NOMO-1 (cell line): ENCODE data around the gene FAM83F.
A peak's percentile ranks its signal among the peaks of the same experiment; 100 is the strongest.

ENCODE experiments used
- DNase-seq, 2 experiments: peaks; one replicate each; lab custom pipeline; 2025; ENCODE audit not compliant: unreplicated experiment in 2 of 2; lab: John Stamatoyannopoulos, UW

The FAM83F gene

DNA sequence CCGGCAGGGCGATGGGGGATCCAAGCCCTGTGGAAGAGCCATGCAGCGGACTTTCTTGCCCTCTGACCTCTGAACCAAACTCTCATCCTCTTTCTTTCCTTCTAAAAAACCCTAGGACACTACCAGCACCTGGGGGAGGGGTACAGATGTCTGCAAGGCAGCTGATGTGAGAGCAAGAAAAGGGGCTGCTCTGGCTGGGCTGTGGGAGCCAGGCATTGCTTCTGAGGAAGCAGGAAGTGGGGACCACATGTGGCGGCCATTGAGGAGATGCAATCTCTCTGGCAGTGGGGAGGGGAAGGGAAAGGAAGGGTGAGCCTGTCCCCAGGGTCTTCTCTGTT lies 36.0 kb downstream of the FAM83F start:
- DNase-seq = no peak

GRCh38 chr22:40031766-40032470 lies 37.2 kb downstream of the FAM83F start:
- no peak for DNase-seq

- no peak for DNase-seq
Measured at GRCh38 chr22:40033586-40034380, 39.0 kb downstream of the FAM83F start.

GRCh38 chr22:40035351-40035750 lies 40.6 kb downstream of the FAM83F start:
- DNase-seq = no peak

DNA sequence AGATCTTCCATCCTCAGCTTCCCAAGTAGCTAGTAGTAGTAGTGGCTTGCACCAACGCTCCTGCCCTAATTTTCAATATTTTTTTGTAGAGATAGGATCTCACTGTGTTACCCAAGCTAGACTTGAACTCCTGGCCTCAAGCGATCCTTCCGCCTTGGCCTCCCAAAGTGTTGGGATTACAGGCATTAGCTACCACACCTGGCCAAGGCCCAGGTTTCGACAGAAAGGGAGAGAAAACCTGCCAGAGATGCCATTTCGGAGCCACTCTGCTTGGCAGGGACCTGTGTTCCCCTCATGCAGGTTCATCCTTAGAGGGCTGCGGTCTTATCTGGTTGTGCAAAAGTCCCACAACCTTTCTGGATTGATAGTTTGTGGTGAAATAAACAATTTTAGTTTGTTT lies 41.4 kb downstream of the FAM83F start:
- DNase-seq = no peak

- DNase-seq = peak; percentile 66 to 72
Measured at GRCh38 chr22:40036591-40037225, 42.0 kb downstream of the FAM83F start.

DNA sequence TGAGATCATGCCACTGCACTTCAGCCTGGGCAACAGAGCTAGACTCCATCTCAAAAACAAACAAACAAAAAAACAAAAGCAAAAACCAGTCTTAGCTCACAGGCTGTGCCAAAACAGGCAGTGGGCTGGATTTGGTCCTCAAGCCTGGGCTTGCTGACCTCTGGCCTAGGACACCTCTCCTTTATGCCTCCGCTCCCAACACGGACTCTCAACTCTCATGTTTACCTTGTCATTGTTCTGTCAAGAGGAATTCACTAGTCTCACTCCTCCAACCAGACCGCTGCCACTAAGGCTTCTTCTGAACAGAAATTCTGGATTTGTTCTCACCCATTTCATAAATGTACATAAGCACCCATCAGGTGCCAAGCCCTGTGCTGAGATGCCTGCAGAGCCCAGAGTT lies 42.6 kb downstream of the FAM83F start:
- DNase-seq = no peak

- no peak for DNase-seq
Measured at GRCh38 chr22:40039482-40040115, 44.8 kb downstream of the FAM83F start.

DNA sequence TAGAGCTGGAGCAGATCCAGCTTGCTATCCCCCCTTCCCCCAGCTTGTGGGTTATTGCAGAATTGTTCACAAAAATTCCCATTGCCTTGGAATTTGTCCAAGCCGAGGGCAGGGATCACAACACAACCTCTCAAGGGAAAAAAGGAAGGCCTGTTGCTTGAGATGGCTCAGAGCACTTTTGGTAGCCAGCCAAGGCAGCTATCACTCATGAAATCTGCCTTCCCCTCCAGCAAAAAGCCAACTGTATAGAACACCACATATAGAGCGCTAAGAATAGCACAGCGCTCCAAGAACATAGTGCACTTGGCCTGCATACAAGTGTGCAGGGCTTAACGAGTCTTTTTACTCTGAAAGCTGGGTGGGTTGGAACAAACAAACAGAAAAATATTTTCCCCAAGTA lies 46.2 kb downstream of the FAM83F start:
- no peak for DNase-seq

- DNase-seq = no peak
Measured at GRCh38 chr22:40041366-40042137, 46.8 kb downstream of the FAM83F start.

DNA sequence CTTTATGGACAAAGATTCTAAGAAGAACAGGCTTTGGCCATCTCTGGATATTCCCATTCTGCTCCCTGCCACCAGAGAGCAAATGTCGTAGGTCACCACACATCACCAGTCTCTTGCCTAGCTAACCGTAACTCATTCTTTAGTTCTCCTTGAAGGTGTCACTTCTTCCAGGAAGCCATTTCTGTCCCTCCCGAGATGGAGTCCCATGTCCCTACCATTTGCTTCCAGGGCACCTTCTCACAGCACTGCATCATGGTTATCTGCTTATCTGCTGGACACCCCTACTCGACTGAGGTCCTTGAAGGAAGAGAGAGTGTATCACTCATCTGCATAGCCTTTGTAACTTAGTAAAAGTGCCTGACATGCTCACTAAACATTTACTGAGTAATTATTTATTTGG lies 47.6 kb downstream of the FAM83F start:
- DNase-seq = no peak

GRCh38 chr22:40043081-40043480 lies 48.3 kb downstream of the FAM83F start:
- DNase-seq = peak; percentile 26 to 77

- DNase-seq = no peak
Measured at GRCh38 chr22:40043793-40044101, 49.0 kb downstream of the FAM83F start.

DNA sequence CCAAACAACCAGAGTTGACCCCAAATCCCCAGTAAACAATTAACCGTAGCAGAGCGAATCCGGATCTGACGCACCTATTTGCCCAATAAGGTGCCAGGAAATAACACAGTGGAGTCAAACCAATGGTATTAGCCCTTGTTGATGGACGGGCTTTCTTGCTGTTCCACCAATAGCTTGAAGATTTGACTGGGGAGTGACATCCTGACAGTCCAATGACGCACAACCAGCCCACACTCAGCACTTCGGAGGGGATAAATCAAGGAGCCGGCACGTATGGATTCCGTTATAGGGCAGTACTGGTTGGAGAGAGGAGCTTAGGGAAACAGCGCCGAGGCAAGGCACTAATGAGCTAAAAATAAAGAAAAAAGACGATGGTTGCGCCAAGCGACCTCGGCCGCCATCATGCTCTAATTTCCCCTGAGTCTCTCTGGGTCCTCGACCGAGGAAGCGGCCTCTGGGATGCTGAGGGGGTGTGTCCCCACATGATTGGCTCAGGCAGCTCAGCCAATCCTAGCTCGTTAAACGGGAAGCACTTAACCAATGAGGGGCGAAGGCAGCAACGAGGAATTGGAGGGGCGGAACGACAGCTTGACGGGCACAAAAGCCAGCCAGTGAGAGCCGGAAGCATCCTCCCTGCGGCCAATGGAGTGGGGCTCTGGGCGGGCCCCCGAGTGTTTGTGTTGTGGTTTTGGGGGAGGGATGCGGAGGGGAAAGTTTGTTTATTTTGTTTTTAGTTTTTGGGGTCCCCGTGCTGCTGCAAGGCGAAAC lies 49.5 kb downstream of the FAM83F start:
- DNase-seq = peak; percentile 97 to 99

GRCh38 chr22:40044870-40045834 lies 50.4 kb downstream of the FAM83F start:
- peak; percentile 30 to 33 for DNase-seq

GRCh38 chr22:40046126-40046525 lies 51.4 kb downstream of the FAM83F start:
- no peak for DNase-seq

DNA sequence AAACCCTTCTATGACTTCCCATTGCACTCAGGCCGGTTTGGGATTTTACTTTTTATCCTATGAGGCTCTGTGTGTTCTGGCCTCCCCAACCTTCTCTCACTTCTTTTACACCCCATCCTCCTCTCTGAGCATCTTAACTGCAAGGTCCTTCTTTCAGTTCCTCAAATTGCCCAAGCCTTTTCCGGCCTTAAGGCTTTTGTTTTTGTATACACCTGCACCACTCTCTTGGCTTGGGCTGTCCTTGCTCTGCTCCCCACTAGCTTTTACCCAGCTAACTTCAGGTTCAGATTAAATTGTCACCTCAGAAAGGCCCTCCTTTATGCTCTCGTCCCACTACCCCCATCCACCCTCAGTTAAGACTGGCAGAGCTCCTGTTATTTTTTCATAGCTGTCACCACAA lies 55.5 kb downstream of the FAM83F start:
- peak; percentile 86 to 87 for DNase-seq

DNA sequence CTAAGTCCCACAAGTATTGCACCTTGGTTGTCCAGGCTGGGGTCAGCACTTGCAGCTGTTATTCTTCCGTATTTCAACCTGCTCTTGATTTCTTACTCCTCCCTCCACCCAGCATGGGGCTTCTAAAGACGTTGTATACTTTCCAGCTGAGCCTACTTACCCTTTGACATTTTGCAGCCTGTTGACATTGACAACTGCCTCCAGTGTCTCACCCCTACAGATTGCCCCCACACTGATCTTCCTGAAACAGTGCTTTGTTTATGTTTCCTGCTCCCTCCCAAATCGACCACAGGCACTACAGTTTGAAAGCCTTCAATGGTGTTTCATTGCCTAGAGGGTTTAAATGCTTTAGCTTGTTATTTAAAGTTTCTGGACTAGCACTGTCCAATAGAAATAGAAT lies 56.6 kb downstream of the FAM83F start:
- DNase-seq = no peak

DNA sequence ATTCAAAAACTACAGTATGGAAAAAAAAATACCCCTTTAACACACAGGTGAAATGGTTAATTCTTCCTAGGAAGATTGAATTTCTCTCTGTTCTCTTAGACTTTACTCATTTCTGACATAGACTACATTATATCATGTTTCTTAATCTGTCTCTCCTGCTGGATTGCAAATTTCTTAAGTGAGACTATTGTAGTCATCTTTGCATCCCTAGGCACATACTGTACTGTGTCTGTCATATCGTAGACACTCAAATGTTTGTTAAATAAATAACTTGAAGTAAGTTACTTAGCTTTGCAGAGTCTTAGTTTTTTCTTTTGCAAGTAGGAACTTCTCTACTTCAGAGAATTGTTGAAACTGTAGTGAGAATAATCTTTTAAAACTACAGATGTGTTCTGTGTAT lies 58.7 kb downstream of the FAM83F start:
- DNase-seq = no peak
